A549 treated with AZD2906 at 1 μM for 4 hours (cell line): ENCODE results near the gene SPRR1A. TPM values are rescaled to one million over a fixed set of nuclear protein-coding genes. Genes with fewer than 3 reads are reported as not detected.

Experiments used
- total RNA-seq: library from RNA; stranded (reverse); fragments of 200-300 nt; extraction: Qiagen RNA extraction; gene quantifications from 5 replicates; pipeline ENCODE4 v1.2.3, GENCODE V29; 2022

Gene SPRR1A
- not detected in 5 replicates for total RNA-seq

GRCh38 chr1:152983743-152984142, at the start of gene SPRR1A:
Gene SPRR1A (plus strand): TSS chr1:152984081. CDS start chr1:152985231, 1,150 bp downstream.

GRCh38 chr1:152946651-152947256, 37.1 kb upstream of the SPRR1A start, which contains the start of gene SPRR5:
Gene SPRR5 (plus strand): TSS chr1:152947206. CDS start chr1:152948555, 1,349 bp downstream.

GRCh38 chr1:152970495-152970894, 13.4 kb upstream of the SPRR1A start, which contains the start of gene SPRR4:
Gene SPRR4 (plus strand): TSS chr1:152970648. CDS start chr1:152971891, 1,243 bp downstream.

GRCh38 chr1:153001382-153001781, 17.5 kb downstream of the SPRR1A start, which contains the start of gene SPRR3:
Gene SPRR3 (plus strand): TSS chr1:153001749. CDS start chr1:153003021, 1,272 bp downstream.

GRCh38 chr1:153030895-153031294, 47.0 kb downstream of the SPRR1A start, which contains the start of gene SPRR1B:
Gene SPRR1B (plus strand): TSS chr1:153031203. CDS start chr1:153032346, 1,143 bp downstream.

Other genes starting within 250 kb of the SPRR1A start
- gene KPRP, start 226.1 kb upstream of the SPRR1A start, total RNA-seq, result not detected in 5 replicates
- gene LCE1F, start 208.9 kb upstream of the SPRR1A start, total RNA-seq, result not detected in 5 replicates
- 0.32 TPM in 1 of 5 replicates, not detected in the others for gene LCE1E, start 197.8 kb upstream of the SPRR1A start, total RNA-seq
- gene LCE1D, start 187.4 kb upstream of the SPRR1A start, total RNA-seq, result not detected in 5 replicates
- gene LCE1C, start 177.4 kb upstream of the SPRR1A start, total RNA-seq, result 0.22 TPM in 1 of 5 replicates, not detected in the others
- gene LCE1B, start 172.1 kb upstream of the SPRR1A start, total RNA-seq, result 0.06 to 0.10 TPM (median 0.08 TPM) in 3 of 5 replicates, not detected in the others
- gene LCE1A, start 156.6 kb upstream of the SPRR1A start, total RNA-seq, result not detected in 5 replicates
- gene LCE6A, start 141.2 kb upstream of the SPRR1A start, total RNA-seq, result not detected in 5 replicates
- gene LCE7A, start 124.1 kb upstream of the SPRR1A start, total RNA-seq, result not detected in 5 replicates
- gene SMCP, start 105.8 kb upstream of the SPRR1A start, total RNA-seq, result not detected in 5 replicates
- 0.06 to 0.18 TPM (median 0.11 TPM) in 4 of 5 replicates, not detected in the other for gene IVL, start 75.5 kb upstream of the SPRR1A start, total RNA-seq
- gene SPRR5, start 36.9 kb upstream of the SPRR1A start, total RNA-seq, result not detected in 5 replicates
- not detected in 5 replicates for gene SPRR4, start 13.4 kb upstream of the SPRR1A start, total RNA-seq
- not detected in 5 replicates for gene SPRR3, start 17.7 kb downstream of the SPRR1A start, total RNA-seq
- gene SPRR1B, start 47.1 kb downstream of the SPRR1A start, total RNA-seq, result not detected in 5 replicates
- gene SPRR2D, start 57.0 kb downstream of the SPRR1A start, total RNA-seq, result not detected in 5 replicates
- not detected in 5 replicates for gene SPRR2A, start 73.4 kb downstream of the SPRR1A start, total RNA-seq
- not detected in 5 replicates for gene SPRR2B, start 87.5 kb downstream of the SPRR1A start, total RNA-seq
- not detected in 5 replicates for gene SPRR2E, start 110.4 kb downstream of the SPRR1A start, total RNA-seq
- gene SPRR2F, start 129.4 kb downstream of the SPRR1A start, total RNA-seq, result not detected in 5 replicates
- not detected in 5 replicates for gene SPRR2G, start 166.8 kb downstream of the SPRR1A start, total RNA-seq
- gene LELP1, start 219.3 kb downstream of the SPRR1A start, total RNA-seq, result not detected in 5 replicates
- 0.05 TPM in 1 of 5 replicates, not detected in the others for gene PRR9, start 233.5 kb downstream of the SPRR1A start, total RNA-seq